Aorta (tissue), 5 donors: ENCODE data around the gene FMR1. TPM values are rescaled to one million over a fixed set of nuclear protein-coding genes. Genes with fewer than 3 reads are reported as not detected.

Experiments
- ATAC-seq: fragments of 200-7000 bp; cut with Tn5 transposase; one replicate; pipeline ENCODE4 v1.9.1; 2022; ENCODE audit warnings: moderate library complexity; ENCODE audit not compliant: low FRiP score
- DNase-seq, 2 donors: peaks; one replicate each; pipeline ENCODE4 v3.0.0-alpha.2; 2020
- H3K27ac ChIP-seq, 2 donors: one replicate each; pipeline ENCODE4 v1.5.1; 2013; ENCODE audit warnings: low read length in 2 of 2, mild to moderate bottlenecking in 2 of 2, moderate library complexity in 2 of 2, control low read depth in 1 of 2, inconsistent platforms in 1 of 2, low read depth in 1 of 2
- H3K27me3 ChIP-seq, 2 donors: one replicate each; pipeline ENCODE4 v1.6.1; 2013; ENCODE audit warnings: control low read depth in 1 of 2, low read length in 1 of 2, mild to moderate bottlenecking in 1 of 2, moderate library complexity in 1 of 2; ENCODE audit not compliant: insufficient read depth in 2 of 2, control insufficient read depth in 1 of 2
- H3K36me3 ChIP-seq, 2 donors: one replicate each; pipeline ENCODE4 v1.6.1; 2013; ENCODE audit warnings: control low read depth in 1 of 2, low read length in 1 of 2, mild to moderate bottlenecking in 1 of 2; ENCODE audit not compliant: insufficient read depth in 2 of 2, control insufficient read depth in 1 of 2
- H3K4me1 ChIP-seq, 2 donors: one replicate each; pipeline ENCODE4 v1.6.1; 2013; ENCODE audit warnings: low read length in 2 of 2, control low read depth in 1 of 2, mild to moderate bottlenecking in 1 of 2, moderate library complexity in 1 of 2; ENCODE audit not compliant: insufficient read depth in 2 of 2, control insufficient read depth in 1 of 2
- H3K4me3 ChIP-seq, 2 donors: one replicate each; pipeline ENCODE4 v1.5.1; 2013; ENCODE audit warnings: low read length in 2 of 2, control low read depth in 1 of 2, mild to moderate bottlenecking in 1 of 2
- H3K9me3 ChIP-seq: one replicate; pipeline ENCODE4 v1.6.1; 2013; ENCODE audit warnings: mild to moderate bottlenecking, low read length; ENCODE audit not compliant: control insufficient read depth
- WGBS, 2 donors: extraction: QIAGEN DNeasy Blood & Tissue Kit; methylation state at CpG; one replicate each; pipeline ENCODE4 v1.1.7; 2013; 5-methylcytosine and 5-hydroxymethylcytosine counted together
- intact Hi-C, 2 donors: fragments of 100-400 bp; cut with DNase I; formaldehyde crosslinking; loops; one replicate each; pipeline versions ENCODE4 v1.14.2 to v1.15.0; 2022
- polyA plus RNA-seq, 2 donors: library from polyadenylated mRNA; stranded (reverse); fragments of 200-250 nt; gene quantifications; one replicate each; pipeline ENCODE4 v1.2.3, GENCODE V29; 2013
- total RNA-seq, 2 donors: library from RNA; stranded (reverse); fragmentation: NEBNext Ultra II Directional; extraction: Animal tissue kit (Norgen Biotek cat#: 25700); gene quantifications; one replicate each; pipeline ENCODE4 v1.2.1, GENCODE V29; 2021
- donor health status: healthy with polysubstance abuse.
- donor health status: Bipolar disorder and iron deficiency.
- donor health status: DM: no; HTN: no; CAD: no.
- donor health status: DM: no; HTN: no; CAD: no.
- donor health status: DM: yes; HTN: yes; CAD: no.

FMR1 gene
- total and polyA plus RNA-seq, 4 donors, result 25.4 to 51.8 (median 36.1) TPM

GRCh38 chrX:147962476-147962875 is 50.8 kb downstream of the FMR1 start:
- H3K4me1 ChIP-seq, result no peaks in the 10 kb centered on the region
- H3K27ac ChIP-seq, result no peak overlapping the region
- intact Hi-C loops, result no loop called here
- no peak overlapping the region for H3K4me3 ChIP-seq
- ATAC-seq (no peak), DNase-seq (no peak)
- H3K36me3 ChIP-seq, result no peaks in the 10 kb centered on the region
- H3K9me3 ChIP-seq, result no peaks in the 10 kb centered on the region
- WGBS, 2 donors, result 63 to 80% methylated on average over 1 of the region's 1 CpG
- no peaks in the 10 kb centered on the region for H3K27me3 ChIP-seq

GRCh38 chrX:147978931-147979330 is 67.2 kb downstream of the FMR1 start:
- Histone ChIP-seq H3K36me3 (no peaks in the 10 kb centered on the region), H3K9me3 (no peaks in the 10 kb centered on the region), H3K27me3 (no peaks in the 10 kb centered on the region), H3K4me1 (no peaks in the 10 kb centered on the region), H3K27ac (no peak overlapping the region), H3K4me3 (no peak overlapping the region)
- ATAC-seq (no peak), DNase-seq (no peak)
- intact Hi-C loops, result no loop called here
- WGBS, 2 donors, result 58 to 74% methylated on average over 6 of the region's 6 CpGs

GRCh38 chrX:147981038-147981752 is 69.5 kb downstream of the FMR1 start, which contains the start of gene FMR1NB:
TSS of gene FMR1NB (plus strand) at chrX:147981337. CDS start at chrX:147981403, 66 bp downstream.
- ATAC-seq, result no peak
- intact Hi-C loops, result no loop called here

More at GRCh38 chrX:147981038-147981752, 69.5 kb downstream of the FMR1 start, which contains the start of gene FMR1NB:
- Histone ChIP-seq H3K9me3 (no peaks in the 10 kb centered on the region), H3K36me3 (no peaks in the 10 kb centered on the region), H3K4me3 (no peak within 1 kb of the TSS), H3K27me3 (no peaks in the 10 kb centered on the region), H3K4me1 (no peaks in the 10 kb centered on the region), H3K27ac (no peak within 1 kb of the TSS)
- DNase-seq, result no peak
- WGBS, 2 donors, result 93 to 96% methylated on average over 34 to 35 of the region's 35 CpGs

Other genes with a start within 250 kb of the FMR1 start
- not detected for gene FMR1NB, start 69.4 kb downstream of the FMR1 start, total RNA-seq
- not detected for gene FMR1NB, start 69.4 kb downstream of the FMR1 start, polyA plus RNA-seq